NCI-H1417 treated with DMSO at 0.1 percent for 48 hours (cell line): ENCODE results near the gene SNX8.
A peak's percentile ranks its signal among the peaks of the same experiment; 100 is the strongest.
"Not testable (repeated sequence)": the region's sequence is repeated elsewhere in the genome, so short reads cannot be mapped to it uniquely, and the experiment has no call there.

Experiments used
- DNase-seq: peaks from one replicate; lab custom pipeline; 2025; lab: John Stamatoyannopoulos, UW

The SNX8 gene, protein sequence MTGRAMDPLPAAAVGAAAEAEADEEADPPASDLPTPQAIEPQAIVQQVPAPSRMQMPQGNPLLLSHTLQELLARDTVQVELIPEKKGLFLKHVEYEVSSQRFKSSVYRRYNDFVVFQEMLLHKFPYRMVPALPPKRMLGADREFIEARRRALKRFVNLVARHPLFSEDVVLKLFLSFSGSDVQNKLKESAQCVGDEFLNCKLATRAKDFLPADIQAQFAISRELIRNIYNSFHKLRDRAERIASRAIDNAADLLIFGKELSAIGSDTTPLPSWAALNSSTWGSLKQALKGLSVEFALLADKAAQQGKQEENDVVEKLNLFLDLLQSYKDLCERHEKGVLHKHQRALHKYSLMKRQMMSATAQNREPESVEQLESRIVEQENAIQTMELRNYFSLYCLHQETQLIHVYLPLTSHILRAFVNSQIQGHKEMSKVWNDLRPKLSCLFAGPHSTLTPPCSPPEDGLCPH

GRCh38 chr7:2314209-2314955, at the start of gene SNX8:
SNX8 (minus strand) TSS chr7:2314441; CDS start chr7:2314421, 20 bp downstream.
- DNase-seq = peak; percentile 72

DNA sequence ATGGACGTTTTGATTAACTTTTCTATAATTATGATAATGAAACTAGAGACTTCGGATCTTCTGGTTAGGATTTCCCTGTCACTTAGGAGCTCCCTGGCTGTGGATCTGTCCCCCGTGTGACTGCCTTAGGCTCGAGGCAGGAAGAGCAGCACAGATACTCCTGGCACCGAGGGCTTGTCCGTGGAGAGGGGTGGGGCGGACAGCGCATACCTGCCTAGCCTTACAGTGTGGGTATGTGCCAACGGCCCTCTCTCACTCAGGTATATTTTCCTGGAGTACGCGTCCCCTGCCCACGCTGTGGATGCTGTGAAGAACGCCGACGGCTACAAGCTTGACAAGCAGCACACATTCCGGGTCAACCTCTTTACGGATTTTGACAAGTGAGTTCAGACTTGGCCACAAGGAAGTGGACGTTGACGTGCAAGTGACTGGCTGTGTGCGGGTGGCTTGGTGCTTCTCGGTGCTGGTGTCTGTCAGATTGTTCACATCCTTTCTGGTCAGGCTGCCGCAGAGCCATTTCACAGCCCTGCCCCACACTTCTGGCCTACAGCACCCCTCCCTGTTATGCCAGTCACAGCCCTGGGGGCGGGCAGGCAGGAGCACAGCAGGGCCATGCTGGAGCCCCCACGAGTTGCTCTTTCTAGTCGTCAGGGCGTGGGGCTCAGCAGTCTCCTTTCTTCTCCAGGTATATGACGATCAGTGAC, 48.3 kb upstream of the SNX8 start:
- DNase-seq = no peak

DNA sequence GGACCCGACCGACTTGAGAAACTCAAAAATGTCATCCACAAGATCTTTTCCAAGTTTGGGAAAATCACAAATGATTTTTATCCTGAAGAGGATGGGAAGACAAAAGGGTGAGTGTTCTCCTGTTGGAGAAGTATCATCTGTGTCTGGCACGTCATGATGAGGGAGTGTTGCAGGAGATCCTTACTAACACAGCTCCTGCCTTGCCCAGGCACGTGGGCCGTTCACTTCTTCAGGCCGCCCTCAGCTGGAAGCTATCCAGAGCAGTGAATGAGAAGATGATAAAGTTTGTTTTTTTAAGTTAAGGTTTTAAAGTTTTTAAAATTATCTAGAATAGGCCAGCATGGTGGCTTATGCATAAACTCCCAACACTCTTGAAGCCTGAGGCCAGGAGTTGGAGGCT, 46.6 kb upstream of the SNX8 start:
- DNase-seq = no peak

GRCh38 chr7:2359610-2360009, 45.4 kb upstream of the SNX8 start:
- DNase-seq = no peak

- DNase-seq = no peak
These were observed 44.8 kb upstream of the SNX8 start for GRCh38 chr7:2358968-2359527.

- DNase-seq = no peak
These were observed 43.3 kb upstream of the SNX8 start for GRCh38 chr7:2357571-2357970.

DNA sequence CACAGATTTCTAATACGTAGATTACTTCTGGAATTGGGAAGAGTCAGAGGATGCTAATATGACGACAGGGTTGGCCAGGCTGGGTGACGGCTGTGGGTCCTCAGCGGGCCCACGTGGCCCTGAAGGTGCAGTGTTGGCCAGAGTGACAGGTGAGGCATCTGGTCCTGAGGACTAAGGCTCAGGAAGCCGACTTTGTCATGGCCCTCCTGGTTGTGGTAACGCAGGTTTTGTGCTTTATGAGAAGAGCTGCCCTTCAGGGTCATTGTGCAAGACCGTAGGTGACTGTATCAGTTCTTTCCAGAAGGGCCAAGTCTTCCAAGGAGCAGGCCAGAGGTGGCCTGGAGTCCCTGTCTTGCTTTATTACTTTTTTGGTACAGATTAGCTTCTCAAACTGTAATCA, 42.9 kb upstream of the SNX8 start:
- no peak for DNase-seq

DNA sequence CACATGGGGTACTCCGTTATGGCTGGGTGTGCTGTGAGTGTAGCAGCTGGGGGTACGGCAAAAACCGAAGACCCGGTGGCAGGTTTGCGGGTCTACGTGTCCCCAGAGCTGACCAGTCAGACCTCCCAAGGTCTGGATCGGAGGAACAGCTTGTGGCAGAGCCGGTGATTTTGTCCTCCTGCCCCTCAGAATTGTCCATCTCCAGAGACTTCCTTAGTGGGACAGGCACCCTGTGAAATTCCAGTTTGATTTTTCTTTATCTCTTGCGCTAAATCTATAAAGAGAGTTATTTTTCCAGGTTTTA, 41.4 kb upstream of the SNX8 start:
- no peak for DNase-seq

GRCh38 chr7:2354939-2355704, 40.9 kb upstream of the SNX8 start:
- no peak for DNase-seq

DNA sequence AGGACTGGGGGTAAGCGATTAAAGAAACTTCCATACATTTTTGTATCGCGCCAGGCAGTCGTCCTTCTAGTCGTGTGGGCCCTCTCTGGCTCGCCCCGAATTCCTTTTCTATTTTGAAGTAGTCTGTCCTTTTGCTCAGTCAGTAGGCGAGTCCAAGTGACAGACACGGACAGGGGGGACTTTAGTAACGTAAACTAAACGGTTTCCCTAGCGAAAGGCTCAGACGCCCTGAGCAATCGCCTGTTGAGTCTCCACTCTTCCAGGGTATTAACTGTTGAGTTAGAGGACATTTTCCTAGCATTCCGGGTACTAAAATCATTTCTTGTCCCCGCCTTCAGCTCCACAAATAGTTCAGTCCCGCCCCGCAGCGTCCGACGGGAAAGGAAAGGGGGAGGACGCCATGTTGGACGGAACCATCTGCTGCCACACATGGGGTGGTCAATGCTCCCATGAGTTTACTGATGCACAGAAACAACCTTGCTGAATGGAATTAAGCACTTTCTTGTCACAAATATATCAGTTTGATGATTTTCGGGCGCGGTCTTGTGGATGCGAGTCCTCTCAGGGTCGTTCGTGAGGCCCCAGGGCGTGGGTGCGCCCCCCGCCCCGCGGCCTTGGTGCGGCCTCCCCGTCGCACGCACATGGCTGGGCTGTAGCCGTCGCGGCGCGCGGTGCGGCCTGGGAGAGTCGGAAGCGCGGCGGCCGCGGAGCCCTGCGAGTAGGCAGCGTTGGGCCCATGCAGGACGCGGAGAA, 40.1 kb upstream of the SNX8 start, which contains the start of gene EIF3B:
Gene EIF3B (plus strand): TSS at position 642 of the 753 bp plus-strand sequence. CDS start 95 bp downstream, at position 737.
- peak; percentile 95 for DNase-seq

DNA sequence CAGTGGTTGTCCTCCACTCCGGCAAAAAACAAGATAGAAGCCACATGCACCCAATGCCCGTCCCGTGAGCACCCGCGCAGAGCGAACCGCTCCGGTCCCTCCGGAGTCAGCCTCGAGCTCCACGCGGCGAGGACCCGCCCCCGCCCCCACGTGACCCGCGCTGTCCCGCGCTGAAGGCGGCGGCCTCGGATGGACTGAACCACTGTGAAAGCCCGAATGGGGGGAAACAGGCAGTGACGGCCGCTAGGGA, 39.6 kb upstream of the SNX8 start:
- DNase-seq = no peak

DNA sequence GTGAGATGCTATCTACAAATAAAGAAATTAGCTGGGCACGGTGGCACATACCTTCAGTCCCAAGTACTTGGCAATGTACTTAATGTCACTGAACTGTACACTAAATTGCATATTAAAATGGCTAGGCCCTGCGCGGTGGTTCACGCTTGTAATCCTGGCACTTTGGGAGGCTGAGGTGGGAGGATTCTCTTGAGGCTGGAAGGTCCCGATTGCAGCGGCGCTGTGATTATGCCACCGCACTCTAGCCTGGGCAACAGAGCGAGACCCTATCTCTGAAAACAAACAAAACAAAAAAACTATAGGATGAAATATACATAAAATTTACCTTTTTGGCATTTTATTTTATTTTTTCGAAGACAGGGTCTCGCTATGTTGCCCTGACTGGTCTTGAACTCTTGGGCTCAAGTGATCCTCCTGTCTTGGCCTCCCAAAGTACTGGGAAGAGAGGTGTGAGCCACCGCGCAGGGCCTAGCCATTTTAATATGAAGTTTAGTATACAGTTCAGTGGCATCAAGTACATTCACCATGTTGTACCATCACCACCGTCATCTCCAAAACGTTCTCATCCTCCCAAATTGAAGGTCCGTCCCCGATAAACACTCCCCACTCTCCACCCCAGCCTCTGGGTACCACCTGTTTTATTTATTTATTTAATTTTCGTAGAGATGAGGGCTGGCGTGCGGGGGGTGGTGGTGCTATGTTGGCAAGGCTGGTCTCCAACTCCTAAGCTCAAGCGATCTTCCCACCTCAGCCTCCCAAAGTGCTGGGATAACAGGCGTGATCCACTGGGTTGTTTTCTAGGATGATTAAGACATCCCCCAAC, 39.1 kb upstream of the SNX8 start:
- DNase-seq = peak; percentile 33

- no peak for DNase-seq
These were observed 36.6 kb upstream of the SNX8 start for GRCh38 chr7:2350861-2351260.

DNA sequence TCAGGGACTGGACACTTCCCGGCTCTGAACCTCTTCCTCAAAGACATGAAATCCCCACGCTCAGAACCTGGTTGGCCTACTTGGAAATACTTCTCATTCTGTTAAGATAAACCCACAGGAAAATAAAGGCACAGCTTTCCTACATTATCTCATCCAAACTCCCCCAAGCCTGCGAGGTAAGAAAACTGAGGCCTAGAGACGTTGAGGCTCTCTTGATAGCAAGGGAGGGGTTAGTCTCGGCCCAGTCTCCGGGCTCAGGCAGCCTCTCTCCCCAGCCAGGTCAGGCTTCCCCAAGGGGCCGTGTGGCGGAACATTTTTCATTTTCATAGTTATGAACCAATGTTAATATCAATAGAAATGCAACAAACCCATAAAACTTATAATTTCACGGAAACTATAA, 35.8 kb upstream of the SNX8 start:
- DNase-seq = no peak

DNA sequence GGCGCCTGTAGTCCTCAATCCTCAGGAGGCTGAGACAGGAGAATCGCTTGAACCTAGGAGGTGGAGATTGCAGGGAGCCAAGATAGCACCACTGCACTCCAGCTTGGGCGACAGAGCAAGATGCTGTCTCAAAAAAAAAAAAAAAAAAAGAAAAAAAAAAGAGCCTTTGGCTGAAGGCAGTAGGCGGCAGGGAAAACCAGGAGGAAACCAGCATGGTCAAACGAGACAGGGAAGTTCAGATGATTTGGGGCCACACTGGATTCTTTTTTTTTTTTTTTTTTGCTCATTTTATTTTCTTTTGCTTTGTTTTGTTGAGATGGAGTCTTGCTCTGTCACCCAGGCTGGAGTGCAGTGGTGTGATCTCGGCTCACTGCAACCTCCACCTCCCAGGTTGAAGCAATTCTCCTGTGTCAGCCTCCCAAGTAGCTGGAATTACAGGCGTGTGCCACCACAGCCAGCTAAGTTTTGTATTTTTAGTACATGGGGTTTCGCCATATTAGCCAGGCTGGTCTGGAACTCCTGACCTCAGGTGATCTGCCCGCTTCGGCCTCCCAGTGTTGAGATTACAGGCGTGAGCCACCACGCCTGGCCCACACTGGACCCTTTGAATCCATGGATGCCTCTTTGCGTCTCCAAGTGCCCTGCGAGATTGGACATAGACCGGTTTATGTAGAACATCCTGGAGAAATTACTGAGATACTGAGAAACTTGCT, 33.3 kb upstream of the SNX8 start:
- DNase-seq = not testable (repeated sequence)

GRCh38 chr7:2336626-2337299, 22.5 kb upstream of the SNX8 start:
- DNase-seq = no peak

DNA sequence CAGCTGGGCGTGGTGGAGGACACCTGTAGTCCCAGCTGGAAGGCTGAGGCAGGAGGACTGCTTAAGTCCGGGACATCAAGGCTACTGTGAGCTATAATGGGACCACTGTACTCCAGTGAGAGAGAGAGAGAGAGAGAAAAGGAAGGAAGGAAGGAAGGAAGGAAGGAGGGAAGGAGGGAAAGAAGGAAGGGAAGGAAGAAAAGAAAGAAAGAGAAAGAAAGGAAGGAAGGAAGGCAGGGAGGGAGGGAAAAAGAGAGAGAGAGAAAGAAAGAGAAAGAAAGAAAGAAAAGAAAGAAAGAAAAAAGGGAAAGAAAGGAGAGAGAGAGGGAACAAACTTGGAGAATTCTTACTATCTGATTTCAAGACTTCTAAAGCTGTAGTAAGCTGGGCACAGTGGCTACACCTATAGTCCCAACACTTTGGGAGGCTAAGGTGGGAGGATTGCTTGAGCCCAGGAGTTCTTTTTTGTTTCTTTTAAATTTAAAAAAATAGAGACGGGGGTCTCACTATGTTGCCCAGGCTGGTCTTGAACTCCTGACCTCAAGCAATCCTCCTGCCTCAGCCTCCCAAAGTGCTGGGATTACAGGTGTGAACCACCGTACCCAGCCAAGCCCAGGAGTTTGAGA, 18.5 kb upstream of the SNX8 start:
- not testable (repeated sequence) for DNase-seq

- no peak for DNase-seq
These were observed 17.5 kb upstream of the SNX8 start for GRCh38 chr7:2331707-2332106.

GRCh38 chr7:2330493-2330892, 16.3 kb upstream of the SNX8 start:
- DNase-seq = no peak
